Upper lobe of left lung (tissue), 4 donors: Measurements from ENCODE around the gene PSORS1C1.

Experiments
- CTCF ChIP-seq, 6 experiments: fragments of 450-650 bp in 4 of 6; fragments of 200-600 bp in 2 of 6; sonication (generic) in 2 of 6; IDR thresholded peaks; one replicate each; pipeline ENCODE4 v1.5.1; 2016 to 2019; ENCODE audit warnings: antibody characterized with exemption in 6 of 6
- EP300 ChIP-seq, 4 donors: sonication (generic); formaldehyde crosslinking; IDR thresholded peaks; one replicate each; pipeline ENCODE4 v1.5.1; 2017; ENCODE audit warnings: antibody characterized with exemption in 4 of 4, control low read depth in 2 of 4
- POLR2A ChIP-seq, 4 donors: fragments of 450-650 bp; IDR thresholded peaks; one replicate each; pipeline ENCODE4 v1.5.1; 2016 to 2017; ENCODE audit warnings: antibody characterized with exemption in 4 of 4, mild to moderate bottlenecking in 2 of 4

- TF ChIP-seq CTCF (IDR thresholded peaks at IDR 0.05) (no peak), POLR2A (IDR thresholded peaks at IDR 0.05) (no peak), EP300 (IDR thresholded peaks at IDR 0.05) (no peak)
Measured at GRCh38 chr6:31126396-31127175, 12.0 kb downstream of the PSORS1C1 start.
